Mesenchymal stem cell (in vitro differentiated cells and primary cell): ENCODE measurements around the gene COL18A1.
A peak's percentile ranks its signal among the peaks of the same experiment; 100 is the strongest.

Experiments
- DNase-seq: peaks from one replicate; pipeline ENCODE4 v3.0.0-alpha.2; 2013
- H2AFZ ChIP-seq: one replicate; pipeline ENCODE4 v1.6.1; 2013; ENCODE audit warnings: low read depth, mild to moderate bottlenecking, control low read depth, inconsistent platforms, low read length, moderate library complexity
- H2AK5ac ChIP-seq: 2 replicates; pipeline ENCODE4 v1.6.1; 2013; ENCODE audit warnings: low read length, moderate library complexity, mild to moderate bottlenecking, inconsistent platforms; ENCODE audit not compliant: severe bottlenecking
- H2BK120ac ChIP-seq: one replicate; pipeline ENCODE4 v1.6.1; 2013; ENCODE audit warnings: low read depth, mild to moderate bottlenecking, inconsistent platforms, low read length, moderate library complexity
- H2BK12ac ChIP-seq, 2 experiments: one replicate each; pipeline ENCODE4 v1.6.1; 2013; ENCODE audit warnings: inconsistent platforms in 2 of 2, low read length in 2 of 2, mild to moderate bottlenecking in 2 of 2, moderate library complexity in 2 of 2, control low read depth in 1 of 2
- H2BK15ac ChIP-seq: one replicate; pipeline ENCODE4 v1.6.1; 2013; ENCODE audit warnings: mild to moderate bottlenecking, low read depth, inconsistent platforms; ENCODE audit not compliant: poor library complexity, severe bottlenecking
- H2BK5ac ChIP-seq: 2 replicates; pipeline ENCODE4 v1.6.1; 2013; ENCODE audit warnings: low read depth, mild to moderate bottlenecking, low read length, control low read depth, inconsistent platforms; ENCODE audit not compliant: poor library complexity, severe bottlenecking
- H3K14ac ChIP-seq, 2 experiments: one replicate each; pipeline ENCODE4 v1.6.1; 2013; ENCODE audit warnings: inconsistent platforms in 2 of 2, low read length in 2 of 2, control low read depth in 1 of 2, mild to moderate bottlenecking in 1 of 2, moderate library complexity in 1 of 2
- H3K18ac ChIP-seq, 2 experiments: one replicate each; pipeline ENCODE4 v1.6.1; 2013; ENCODE audit warnings: inconsistent platforms in 2 of 2, low read length in 2 of 2, control low read depth in 1 of 2, low read depth in 1 of 2, mild to moderate bottlenecking in 1 of 2
- H3K23ac ChIP-seq, 2 experiments: one replicate each; pipeline ENCODE4 v1.6.1; 2013; ENCODE audit warnings: inconsistent platforms in 2 of 2, low read length in 2 of 2, mild to moderate bottlenecking in 2 of 2, moderate library complexity in 2 of 2, control low read depth in 1 of 2
- H3K27ac ChIP-seq: 2 replicates; pipeline ENCODE4 v1.5.1; 2013; ENCODE audit warnings: mild to moderate bottlenecking, moderate library complexity, low read length, control low read depth, inconsistent platforms; ENCODE audit not compliant: poor library complexity, severe bottlenecking
- H3K27me3 ChIP-seq, 2 experiments: 2 replicates each; pipeline versions ENCODE4 v1.6.1 to v1.7.0; 2013; ENCODE audit warnings: low read length in 2 of 2, mild to moderate bottlenecking in 2 of 2, moderate library complexity in 2 of 2, control low read depth in 1 of 2, inconsistent platforms in 1 of 2; ENCODE audit not compliant: control insufficient read depth in 1 of 2, insufficient read depth in 1 of 2
- H3K36me3 ChIP-seq, 2 experiments: 2 replicates each; pipeline versions ENCODE4 v1.6.1 to v1.7.0; 2013; ENCODE audit warnings: low read length in 2 of 2, control low read depth in 1 of 2, inconsistent platforms in 1 of 2, low read depth in 1 of 2, mild to moderate bottlenecking in 1 of 2; ENCODE audit not compliant: insufficient read depth in 2 of 2, control insufficient read depth in 1 of 2
- H3K4ac ChIP-seq, 2 experiments: one replicate each; pipeline ENCODE4 v1.6.1; 2013; ENCODE audit warnings: inconsistent platforms in 2 of 2, low read length in 2 of 2, mild to moderate bottlenecking in 2 of 2, moderate library complexity in 2 of 2, control low read depth in 1 of 2, low read depth in 1 of 2
- H3K4me1 ChIP-seq: 2 replicates; pipeline ENCODE4 v1.6.1; 2013; ENCODE audit warnings: low read depth, low read length, control low read depth; ENCODE audit not compliant: control insufficient read depth, insufficient read depth
- H3K4me2 ChIP-seq: 2 replicates; pipeline ENCODE4 v1.6.1; 2013; ENCODE audit warnings: low read length, mild to moderate bottlenecking, inconsistent platforms; ENCODE audit not compliant: poor library complexity, severe bottlenecking
- H3K4me3 ChIP-seq, 2 experiments: 2 replicates each; pipeline versions ENCODE4 v1.5.1 to v1.7.0; 2013; ENCODE audit warnings: low read length in 2 of 2, mild to moderate bottlenecking in 2 of 2, control low read depth in 1 of 2, low read depth in 1 of 2; ENCODE audit not compliant: insufficient read depth in 1 of 2
- H3K79me1 ChIP-seq: replicated peaks from 2 replicates; pipeline ENCODE4 v1.6.1; 2013; ENCODE audit warnings: mild to moderate bottlenecking, control low read depth, low read length, inconsistent platforms; ENCODE audit not compliant: poor library complexity, severe bottlenecking
- H3K9ac ChIP-seq: 2 replicates; pipeline ENCODE4 v1.7.0; 2013; ENCODE audit warnings: mild to moderate bottlenecking, low read length, moderate library complexity
- H3K9me3 ChIP-seq: 2 replicates; pipeline ENCODE4 v1.7.0; 2013; ENCODE audit warnings: mild to moderate bottlenecking, low read length; ENCODE audit not compliant: control insufficient read depth
- H4K8ac ChIP-seq: one replicate; pipeline ENCODE4 v1.6.1; 2013; ENCODE audit warnings: inconsistent platforms, mild to moderate bottlenecking, low read length, moderate library complexity
- H4K91ac ChIP-seq: one replicate; pipeline ENCODE4 v1.6.1; 2013; ENCODE audit warnings: mild to moderate bottlenecking, low read length, inconsistent platforms
- WGBS: methylation state at CpG from one replicate; pipeline ENCODE4 v1.1.7; 2013; ENCODE audit warnings: mixed read lengths; 5-methylcytosine and 5-hydroxymethylcytosine counted together

Gene COL18A1

DNA sequence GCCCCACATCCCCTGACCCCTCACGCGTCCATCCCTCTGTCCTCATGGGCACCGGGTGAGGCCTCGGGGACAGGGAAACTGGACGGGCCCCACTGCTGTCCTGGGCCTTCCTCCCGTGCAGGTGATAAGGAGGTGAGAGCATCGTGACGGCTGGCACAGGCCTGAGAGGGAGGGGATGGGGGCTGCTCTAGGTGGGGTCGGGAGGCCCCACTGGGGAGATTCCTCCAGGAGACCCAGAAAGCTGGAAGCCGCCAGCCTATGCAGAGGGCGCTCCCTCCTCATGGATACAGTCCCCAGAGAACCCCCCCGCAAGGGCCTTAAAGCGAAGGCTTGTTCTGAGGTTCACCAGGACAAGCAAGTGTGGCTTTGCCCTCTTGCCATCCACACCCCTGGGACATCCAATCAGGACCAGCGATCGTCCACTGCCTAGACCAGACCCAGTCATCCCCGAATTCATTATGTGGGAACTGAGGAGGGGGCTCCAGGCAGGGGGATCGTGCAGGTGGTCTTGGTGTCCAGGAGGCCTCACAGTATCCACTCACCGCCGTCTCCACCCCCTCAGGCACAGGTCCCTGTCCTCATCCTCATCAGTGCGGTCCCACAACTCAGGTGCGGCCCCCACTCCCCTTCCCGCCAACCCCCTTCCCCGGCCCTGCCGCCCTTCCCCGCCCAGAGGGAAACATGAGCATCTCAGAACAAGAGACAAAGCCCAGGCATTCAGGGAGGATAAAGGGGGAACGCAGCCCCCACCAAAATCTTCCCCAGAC, 45.3 kb upstream of the COL18A1 start:
- Histone ChIP-seq H2AK5ac (peak overlapping the region; percentile 51), H3K9ac (no peak overlapping the region), H2BK15ac (peak overlapping the region; percentile 30), H3K9me3 (no peaks in the 10 kb centered on the region), H4K8ac (peak overlapping the region; percentile 59), H4K91ac (peak overlapping the region; percentile 59), H3K23ac (no peak overlapping the region), H3K36me3 (no peaks in the 10 kb centered on the region), H2BK5ac (no peak overlapping the region), H3K79me1 (no peaks in the 10 kb centered on the region), H3K4me1 (peaks cover 34% of the 10 kb centered on the region), H2AFZ (no peak overlapping the region), H2BK120ac (peak overlapping the region; percentile 58), H3K27me3 (no peaks in the 10 kb centered on the region), H3K14ac (no peak overlapping the region), H3K4ac (peak overlapping the region; percentile 60 to 68), H3K27ac (no peak overlapping the region), H3K4me3 (no peak overlapping the region), H2BK12ac (peak overlapping the region; percentile 80 to 94), H3K18ac (peak overlapping the region; percentile 58 to 85), H3K4me2 (no peak overlapping the region)
- 84% methylated on average over 23 of the region's 26 CpGs for WGBS
- DNase-seq = no peak

DNA sequence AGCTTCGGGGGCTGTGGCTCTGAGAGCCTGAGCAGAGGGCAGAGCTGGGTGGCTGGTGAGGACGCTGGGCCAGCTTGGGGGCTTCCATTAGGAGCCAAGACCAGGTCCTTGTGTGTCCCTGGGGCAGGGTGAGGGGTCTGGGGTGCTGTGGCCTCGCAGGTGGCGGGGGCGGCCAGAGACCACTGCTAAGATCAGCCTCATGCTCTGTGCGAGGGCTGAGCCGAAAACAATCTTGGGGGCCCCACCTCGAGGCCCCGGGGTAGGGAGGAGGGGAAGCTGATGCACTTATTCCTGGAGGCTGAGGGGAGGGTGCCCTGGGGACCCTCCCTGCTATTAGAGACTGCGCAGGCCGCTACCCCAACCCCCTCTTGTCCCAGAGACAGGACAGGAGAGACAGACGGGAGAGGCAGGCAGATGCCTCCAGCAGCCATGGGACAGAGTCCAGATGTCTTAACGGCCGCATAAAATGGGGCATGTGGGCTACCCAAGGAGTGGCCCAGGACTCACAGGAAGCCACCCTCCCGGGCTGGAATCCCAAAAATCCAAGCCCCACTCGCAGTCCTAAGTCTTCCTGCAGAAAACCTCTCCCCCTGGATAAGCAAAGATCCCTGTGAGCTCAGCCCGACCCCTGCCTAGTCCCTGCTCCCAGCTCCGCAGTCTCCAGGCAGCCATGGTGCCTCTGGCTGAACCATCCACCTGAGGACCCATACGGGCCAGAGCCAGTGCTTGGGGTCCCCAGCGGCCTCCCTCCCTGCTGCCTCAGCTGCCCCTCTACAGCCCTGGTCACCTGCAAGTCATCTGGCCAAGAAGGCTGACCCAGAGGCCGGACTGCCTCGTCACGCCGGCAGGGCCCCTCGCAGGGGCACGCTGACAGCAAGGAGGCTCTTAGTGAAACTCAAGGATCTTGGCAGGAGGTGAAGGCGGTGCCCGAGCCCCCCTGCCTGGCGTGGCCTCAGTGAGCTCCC, 43.6 kb upstream of the COL18A1 start:
- no peak for DNase-seq
- peak overlapping the region in 1 of 2 experiments; percentile 37 for H3K14ac ChIP-seq
- no peak overlapping the region for H2BK5ac ChIP-seq
- no peak overlapping the region for H3K9ac ChIP-seq
- peak overlapping the region; percentile 93 for H2AK5ac ChIP-seq
- no peak overlapping the region for H3K4me3 ChIP-seq
- no peaks in the 10 kb centered on the region for H3K27me3 ChIP-seq
- peak overlapping the region; percentile 92 for H4K8ac ChIP-seq
- H3K4ac ChIP-seq = peak overlapping the region; percentile 66 to 96
- H2BK120ac ChIP-seq = peak overlapping the region; percentile 91
- H3K23ac ChIP-seq = no peak overlapping the region
- no peaks in the 10 kb centered on the region for H3K36me3 ChIP-seq
- no peaks in the 10 kb centered on the region for H3K9me3 ChIP-seq
- no peak overlapping the region for H3K4me2 ChIP-seq
- WGBS = 67% methylated on average over 26 of the region's 29 CpGs
- H2BK15ac ChIP-seq = peak overlapping the region; percentile 97
- peak overlapping the region; percentile 85 to 86 for H3K18ac ChIP-seq
- no peak overlapping the region for H2AFZ ChIP-seq
- H4K91ac ChIP-seq = peak overlapping the region; percentile 95
- H2BK12ac ChIP-seq = peak overlapping the region; percentile 80 to 98
- peaks cover 48% of the 10 kb centered on the region for H3K4me1 ChIP-seq
- no peaks in the 10 kb centered on the region for H3K79me1 ChIP-seq
- H3K27ac ChIP-seq = peak overlapping the region; percentile 11

DNA sequence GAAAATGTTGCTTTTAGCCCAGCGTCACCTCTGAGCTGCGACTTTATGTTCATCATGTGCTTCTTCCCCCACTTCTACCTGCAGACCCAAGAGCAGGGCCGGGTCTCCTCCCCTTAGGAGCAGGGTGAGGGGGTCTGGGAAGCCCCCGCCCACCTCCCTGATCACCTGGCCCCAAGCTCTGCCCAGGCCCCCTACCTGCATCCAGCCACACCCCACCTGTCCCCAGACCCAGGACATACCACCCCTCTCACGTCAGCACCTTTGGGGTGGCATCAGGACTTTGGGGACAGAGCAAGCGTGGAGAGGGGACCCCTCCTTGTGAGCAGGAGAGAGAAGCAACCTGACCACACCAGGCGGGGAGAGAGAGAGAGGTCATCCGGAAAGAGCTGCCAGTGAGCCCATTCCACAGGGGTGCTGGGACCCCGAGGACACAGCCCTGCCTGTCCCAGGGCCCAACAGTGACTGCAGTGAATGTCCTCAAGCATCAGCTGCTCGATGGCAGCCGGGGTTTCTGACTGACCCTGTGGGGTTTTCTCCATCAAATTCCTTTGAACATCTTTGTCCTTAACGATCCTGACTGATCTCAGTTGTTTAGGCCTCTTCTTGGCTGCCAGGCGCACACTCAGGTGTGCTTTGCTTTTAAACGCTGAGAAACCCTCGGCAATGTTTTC, 42.8 kb upstream of the COL18A1 start:
- peak overlapping the region; percentile 86 to 97 for H3K18ac ChIP-seq
- peak overlapping the region; percentile 93 for H2BK15ac ChIP-seq
- no peak overlapping the region for H3K14ac ChIP-seq
- peak overlapping the region; percentile 45 for H4K8ac ChIP-seq
- no peaks in the 10 kb centered on the region for H3K9me3 ChIP-seq
- H3K4me2 ChIP-seq = no peak overlapping the region
- H3K27me3 ChIP-seq = no peaks in the 10 kb centered on the region
- peaks cover 57% of the 10 kb centered on the region for H3K4me1 ChIP-seq
- no peak overlapping the region for H2AFZ ChIP-seq
- peak overlapping the region; percentile 93 for H2AK5ac ChIP-seq
- 93% methylated on average over 15 of the region's 15 CpGs for WGBS
- H3K23ac ChIP-seq = no peak overlapping the region
- no peaks in the 10 kb centered on the region for H3K79me1 ChIP-seq
- peak overlapping the region; percentile 54 for H2BK120ac ChIP-seq
- H4K91ac ChIP-seq = peak overlapping the region; percentile 95
- no peaks in the 10 kb centered on the region for H3K36me3 ChIP-seq
- peak overlapping the region; percentile 80 to 98 for H2BK12ac ChIP-seq
- DNase-seq = no peak
- peak overlapping the region; percentile 88 to 96 for H3K4ac ChIP-seq
- no peak overlapping the region for H2BK5ac ChIP-seq
- no peak overlapping the region for H3K4me3 ChIP-seq
- no peak overlapping the region for H3K27ac ChIP-seq
- no peak overlapping the region for H3K9ac ChIP-seq
